ENCODE measurements around the gene CLSTN3. TPM values are rescaled to one million over a fixed set of nuclear protein-coding genes. Genes with fewer than 3 reads are reported as not detected.

The CLSTN3 gene
- total RNA-seq = 34.6 and 106 TPM in 2 replicates

GRCh38 chr12:7129872-7130691 is at the start of gene CLSTN3:
CLSTN3 (plus strand) TSS chr12:7130371; CDS start chr12:7130649, 278 bp downstream.
- peak; percentile 40 for DNase-seq (ENCODE audit: low read depth)

GRCh38 chr12:7081037-7081436 is 49.1 kb upstream of the CLSTN3 start:
- DNase-seq (ENCODE audit: low read depth) = no peak

GRCh38 chr12:7083125-7083524 is 47.0 kb upstream of the CLSTN3 start:
- DNase-seq (ENCODE audit: low read depth) = no peak

GRCh38 chr12:7089196-7089871 is 40.8 kb upstream of the CLSTN3 start:
- DNase-seq (ENCODE audit: low read depth) = no peak

- no peak for DNase-seq (ENCODE audit: low read depth)
Observed at GRCh38 chr12:7090222-7090998, 39.8 kb upstream of the CLSTN3 start.

- DNase-seq (ENCODE audit: low read depth) = no peak
Observed at GRCh38 chr12:7091171-7091570, 39.0 kb upstream of the CLSTN3 start.

- DNase-seq (ENCODE audit: low read depth) = no peak
Observed at GRCh38 chr12:7091660-7092228, 38.4 kb upstream of the CLSTN3 start.

GRCh38 chr12:7092229-7092985 is 37.8 kb upstream of the CLSTN3 start, which contains the start of gene C1R:
C1R (minus strand) TSS chr12:7092445; CDS start chr12:7092388, 57 bp downstream.
- peak; percentile 78 for DNase-seq (ENCODE audit: low read depth)

GRCh38 chr12:7092986-7093460 is 37.1 kb upstream of the CLSTN3 start:
- DNase-seq (ENCODE audit: low read depth) = no peak

- no peak for DNase-seq (ENCODE audit: low read depth)
Observed at GRCh38 chr12:7093486-7093885, 36.7 kb upstream of the CLSTN3 start.

- DNase-seq (ENCODE audit: low read depth) = no peak
Observed at GRCh38 chr12:7093892-7094291, 36.3 kb upstream of the CLSTN3 start.

- DNase-seq (ENCODE audit: low read depth) = no peak
Observed at GRCh38 chr12:7096006-7096932, 33.9 kb upstream of the CLSTN3 start.

GRCh38 chr12:7096979-7097378 is 33.2 kb upstream of the CLSTN3 start:
- DNase-seq (ENCODE audit: low read depth) = no peak

GRCh38 chr12:7099290-7099996 is 30.7 kb upstream of the CLSTN3 start:
- DNase-seq (ENCODE audit: low read depth) = no peak

GRCh38 chr12:7100239-7100638 is 29.9 kb upstream of the CLSTN3 start:
- DNase-seq (ENCODE audit: low read depth) = no peak

GRCh38 chr12:7101047-7101693 is 29.0 kb upstream of the CLSTN3 start:
- DNase-seq (ENCODE audit: low read depth) = no peak

GRCh38 chr12:7101694-7102131 is 28.5 kb upstream of the CLSTN3 start:
- no peak for DNase-seq (ENCODE audit: low read depth)

GRCh38 chr12:7102582-7102981 is 27.6 kb upstream of the CLSTN3 start:
- no peak for DNase-seq (ENCODE audit: low read depth)

Data from renal cortical epithelial cell (primary cell).